ENCODE results near the gene DNPEP.

Gene DNPEP

GRCh38 chr2:219352448-219353023, 35.2 kb downstream of the DNPEP start:
- TF ChIP-seq PRDM1 (tag by site-specific recombination; IDR thresholded peaks at IDR 0.05), result peak; percentile 49; the same call in 1 of the 2 replicates
- TF ChIP-seq, protein P1, sequence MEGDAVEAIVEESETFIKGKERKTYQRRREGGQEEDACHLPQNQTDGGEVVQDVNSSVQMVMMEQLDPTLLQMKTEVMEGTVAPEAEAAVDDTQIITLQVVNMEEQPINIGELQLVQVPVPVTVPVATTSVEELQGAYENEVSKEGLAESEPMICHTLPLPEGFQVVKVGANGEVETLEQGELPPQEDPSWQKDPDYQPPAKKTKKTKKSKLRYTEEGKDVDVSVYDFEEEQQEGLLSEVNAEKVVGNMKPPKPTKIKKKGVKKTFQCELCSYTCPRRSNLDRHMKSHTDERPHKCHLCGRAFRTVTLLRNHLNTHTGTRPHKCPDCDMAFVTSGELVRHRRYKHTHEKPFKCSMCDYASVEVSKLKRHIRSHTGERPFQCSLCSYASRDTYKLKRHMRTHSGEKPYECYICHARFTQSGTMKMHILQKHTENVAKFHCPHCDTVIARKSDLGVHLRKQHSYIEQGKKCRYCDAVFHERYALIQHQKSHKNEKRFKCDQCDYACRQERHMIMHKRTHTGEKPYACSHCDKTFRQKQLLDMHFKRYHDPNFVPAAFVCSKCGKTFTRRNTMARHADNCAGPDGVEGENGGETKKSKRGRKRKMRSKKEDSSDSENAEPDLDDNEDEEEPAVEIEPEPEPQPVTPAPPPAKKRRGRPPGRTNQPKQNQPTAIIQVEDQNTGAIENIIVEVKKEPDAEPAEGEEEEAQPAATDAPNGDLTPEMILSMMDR (tag by site-specific recombination; IDR thresholded peaks at IDR 0.05), result peak; percentile 50; the same call in 1 of the 2 replicates
- TF ChIP-seq ZFP41 (tag by site-specific recombination; IDR thresholded peaks at IDR 0.05; ENCODE audit: borderline replicate concordance), result no peak
- TF ChIP-seq ZNF354C (tag by site-specific recombination; IDR thresholded peaks at IDR 0.05; ENCODE audit: borderline replicate concordance, low read depth), result no peak
- TF ChIP-seq KLF7 (tag by site-specific recombination; IDR thresholded peaks at IDR 0.05; ENCODE audit: borderline replicate concordance), result no peak
- TF ChIP-seq ZNF654 (tag by site-specific recombination; IDR thresholded peaks at IDR 0.05; ENCODE audit: low read depth), result peak; percentile 59
- H3K4me1 ChIP-seq (ENCODE audit: control insufficient read depth, insufficient read depth, low read length), result no peaks in the 10 kb centered on the region
- H3K9me3 ChIP-seq (ENCODE audit: control insufficient read depth, insufficient read depth, low read depth, low read length), result no peaks in the 10 kb centered on the region
- CTCF ChIA-PET, result interaction anchor here (0.6 to 2.4 kb wide), 18 partner anchors 12 to 353 kb away, joined by 3 to 12 read pairs (median 5); no protein-coding TSS in a partner anchor
- H3K36me3 ChIP-seq (ENCODE audit: control insufficient read depth in 2 of 2, insufficient read depth in 1 of 2, low read length in 2 of 2), result no peaks in the 10 kb centered on the region
- no peak overlapping the region for H3K27ac ChIP-seq (ENCODE audit: extremely low read depth, low read depth, low read length)
- no peak overlapping the region for H3K4me3 ChIP-seq (ENCODE audit: low read depth, low read length)
- POLR2A ChIA-PET, result no interaction called here

- Histone ChIP-seq H3K4me3 (ENCODE audit: low read depth, low read length) (no peak overlapping the region), H3K9me3 (ENCODE audit: control insufficient read depth, insufficient read depth, low read depth, low read length) (no peaks in the 10 kb centered on the region), H3K36me3 (ENCODE audit: control insufficient read depth in 2 of 2, insufficient read depth in 1 of 2, low read length in 2 of 2) (no peaks in the 10 kb centered on the region), H3K27ac (ENCODE audit: extremely low read depth, low read depth, low read length) (no peak overlapping the region), H3K4me1 (ENCODE audit: control insufficient read depth, insufficient read depth, low read length) (no peaks in the 10 kb centered on the region)
- TF ChIP-seq, protein P2, sequence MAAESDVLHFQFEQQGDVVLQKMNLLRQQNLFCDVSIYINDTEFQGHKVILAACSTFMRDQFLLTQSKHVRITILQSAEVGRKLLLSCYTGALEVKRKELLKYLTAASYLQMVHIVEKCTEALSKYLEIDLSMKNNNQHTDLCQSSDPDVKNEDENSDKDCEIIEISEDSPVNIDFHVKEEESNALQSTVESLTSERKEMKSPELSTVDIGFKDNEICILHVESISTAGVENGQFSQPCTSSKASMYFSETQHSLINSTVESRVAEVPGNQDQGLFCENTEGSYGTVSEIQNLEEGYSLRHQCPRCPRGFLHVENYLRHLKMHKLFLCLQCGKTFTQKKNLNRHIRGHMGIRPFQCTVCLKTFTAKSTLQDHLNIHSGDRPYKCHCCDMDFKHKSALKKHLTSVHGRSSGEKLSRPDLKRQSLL (tag by site-specific recombination; IDR thresholded peaks at IDR 0.05), result no peak
- TF ChIP-seq ZNF398 (tag by site-specific recombination; IDR thresholded peaks at IDR 0.05), result no peak
- POLR2A ChIA-PET, result no interaction called here
- CTCF ChIA-PET, result interaction anchor here (1.1 to 2.4 kb wide), 5 partner anchors 15 to 191 kb away, joined by 3 to 12 read pairs (median 4); partner anchors contain the start of gene ZFAND2B
These were observed 36.9 kb downstream of the DNPEP start for GRCh38 chr2:219350710-219351221.

GRCh38 chr2:219350215-219350614, 37.5 kb downstream of the DNPEP start:
- ChIA-PET POLR2A (no interaction called here), CTCF (interaction anchor here (1.1 to 2.4 kb wide), 4 partner anchors 55 to 191 kb away, joined by 3 to 12 read pairs (median 6); partner anchors contain the start of gene ZFAND2B)
- H3K4me1 ChIP-seq (ENCODE audit: control insufficient read depth, insufficient read depth, low read length), result no peaks in the 10 kb centered on the region
- no peak overlapping the region for H3K27ac ChIP-seq (ENCODE audit: extremely low read depth, low read depth, low read length)
- H3K9me3 ChIP-seq (ENCODE audit: control insufficient read depth, insufficient read depth, low read depth, low read length), result no peaks in the 10 kb centered on the region
- H3K4me3 ChIP-seq (ENCODE audit: low read depth, low read length), result no peak overlapping the region
- H3K36me3 ChIP-seq (ENCODE audit: control insufficient read depth in 2 of 2, insufficient read depth in 1 of 2, low read length in 2 of 2), result no peaks in the 10 kb centered on the region
- TF ChIP-seq ZNF585B (tag by site-specific recombination; IDR thresholded peaks at IDR 0.05) (no peak), KLF17 (tag by site-specific recombination; IDR thresholded peaks at IDR 0.05) (no peak), ZBTB8A (tag by site-specific recombination; IDR thresholded peaks at IDR 0.05) (no peak), ZNF792 (tag by site-specific recombination; IDR thresholded peaks at IDR 0.05) (no peak), ZSCAN30 (tag by site-specific recombination; IDR thresholded peaks at IDR 0.05) (no peak), ZNF138 (tag by site-specific recombination; IDR thresholded peaks at IDR 0.05; ENCODE audit: borderline replicate concordance) (no peak), ZFP37 (tag by site-specific recombination; IDR thresholded peaks at IDR 0.05) (no peak), AEBP2 (tag by site-specific recombination; IDR thresholded peaks at IDR 0.05; ENCODE audit: borderline replicate concordance) (no peak), ZNF140 (tag by site-specific recombination; IDR thresholded peaks at IDR 0.05) (no peak), ZNF548 (tag by site-specific recombination; IDR thresholded peaks at IDR 0.05) (no peak)
- TF ChIP-seq, protein P2 (tag by site-specific recombination; IDR thresholded peaks at IDR 0.05), result no peak
- TF ChIP-seq, protein P3, sequence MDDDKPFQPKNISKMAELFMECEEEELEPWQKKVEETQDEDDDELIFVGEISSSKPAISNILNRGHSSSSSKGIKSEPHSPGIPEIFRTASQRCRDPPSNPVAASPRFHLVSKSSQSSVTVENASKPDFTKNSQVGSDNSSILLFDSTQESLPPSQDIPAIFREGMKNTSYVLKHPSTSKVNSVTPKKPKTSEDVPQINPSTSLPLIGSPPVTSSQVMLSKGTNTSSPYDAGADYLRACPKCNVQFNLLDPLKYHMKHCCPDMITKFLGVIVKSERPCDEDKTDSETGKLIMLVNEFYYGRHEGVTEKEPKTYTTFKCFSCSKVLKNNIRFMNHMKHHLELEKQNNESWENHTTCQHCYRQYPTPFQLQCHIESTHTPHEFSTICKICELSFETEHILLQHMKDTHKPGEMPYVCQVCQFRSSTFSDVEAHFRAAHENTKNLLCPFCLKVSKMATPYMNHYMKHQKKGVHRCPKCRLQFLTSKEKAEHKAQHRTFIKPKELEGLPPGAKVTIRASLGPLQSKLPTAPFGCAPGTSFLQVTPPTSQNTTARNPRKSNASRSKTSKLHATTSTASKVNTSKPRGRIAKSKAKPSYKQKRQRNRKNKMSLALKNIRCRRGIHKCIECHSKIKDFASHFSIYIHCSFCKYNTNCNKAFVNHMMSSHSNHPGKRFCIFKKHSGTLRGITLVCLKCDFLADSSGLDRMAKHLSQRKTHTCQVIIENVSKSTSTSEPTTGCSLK (tag by site-specific recombination; IDR thresholded peaks at IDR 0.05), result no peak
